H9 (cell line): Measurements from ENCODE around the gene PUS3. TPM values are rescaled to one million over a fixed set of nuclear protein-coding genes. Genes with fewer than 3 reads are reported as not detected.

Source experiments
- DNase-seq: peaks from one replicate; pipeline ENCODE4 v3.0.0-alpha.2; 2017
- H2AFZ ChIP-seq: one replicate; pipeline ENCODE4 v1.6.1; 2013; ENCODE audit warnings: mild to moderate bottlenecking, low read length, control low read depth, moderate library complexity
- H2AK5ac ChIP-seq: 2 replicates; pipeline ENCODE4 v1.6.1; 2013; ENCODE audit warnings: low read length, control low read depth, mixed read lengths; ENCODE audit not compliant: insufficient read length
- H2BK120ac ChIP-seq: one replicate; pipeline ENCODE4 v1.6.1; 2013; ENCODE audit warnings: low read depth, mild to moderate bottlenecking, low read length, control low read depth, inconsistent platforms; ENCODE audit not compliant: poor library complexity, severe bottlenecking
- H2BK12ac ChIP-seq: 2 replicates; pipeline ENCODE4 v1.6.1; 2013; ENCODE audit warnings: low read length, control low read depth, mixed read lengths, low read depth; ENCODE audit not compliant: insufficient read length
- H2BK15ac ChIP-seq: 2 replicates; pipeline ENCODE4 v1.6.1; 2013; ENCODE audit warnings: low read depth, low read length, control low read depth
- H2BK20ac ChIP-seq: one replicate; pipeline ENCODE4 v1.6.1; 2013; ENCODE audit warnings: low read depth, mild to moderate bottlenecking, low read length, control low read depth, inconsistent platforms; ENCODE audit not compliant: poor library complexity, severe bottlenecking
- H2BK5ac ChIP-seq: 2 replicates; pipeline ENCODE4 v1.6.1; 2013; ENCODE audit warnings: low read length, control low read depth, mixed read lengths; ENCODE audit not compliant: insufficient read length
- H3K14ac ChIP-seq: 2 replicates; pipeline ENCODE4 v1.6.1; 2013; ENCODE audit warnings: low read length, control low read depth; ENCODE audit not compliant: insufficient read depth
- H3K18ac ChIP-seq: 2 replicates; pipeline ENCODE4 v1.6.1; 2013; ENCODE audit warnings: low read depth, mild to moderate bottlenecking, mixed read lengths, low read length, control low read depth; ENCODE audit not compliant: insufficient read length
- H3K23ac ChIP-seq: 2 replicates; pipeline ENCODE4 v1.6.1; 2013; ENCODE audit warnings: low read length, control low read depth, mixed read lengths, low read depth; ENCODE audit not compliant: insufficient read length
- H3K23me2 ChIP-seq: 2 replicates; pipeline ENCODE4 v1.6.1; 2013; ENCODE audit warnings: low read depth, mild to moderate bottlenecking, mixed read lengths, low read length, control low read depth; ENCODE audit not compliant: insufficient read length, poor library complexity, severe bottlenecking
- H3K27ac ChIP-seq: 2 replicates; pipeline ENCODE4 v1.5.1; 2013; ENCODE audit warnings: low read length, control low read depth, mixed read lengths, low read depth; ENCODE audit not compliant: insufficient read length
- H3K27me3 ChIP-seq: 2 replicates; pipeline ENCODE4 v1.6.1; 2013; ENCODE audit warnings: low read length, control low read depth, inconsistent platforms; ENCODE audit not compliant: insufficient read depth
- H3K4ac ChIP-seq: 2 replicates; pipeline ENCODE4 v1.6.1; 2013; ENCODE audit warnings: low read depth, mild to moderate bottlenecking, control low read depth, inconsistent platforms, low read length, moderate library complexity
- H3K4me1 ChIP-seq: 2 replicates; pipeline ENCODE4 v1.6.1; 2013; ENCODE audit warnings: low read length, control low read depth, inconsistent platforms; ENCODE audit not compliant: insufficient read depth
- H3K4me2 ChIP-seq: 2 replicates; pipeline ENCODE4 v1.6.1; 2013; ENCODE audit warnings: low read length, control low read depth, mixed read lengths; ENCODE audit not compliant: insufficient read length, insufficient read depth
- H3K56ac ChIP-seq: 2 replicates; pipeline ENCODE4 v1.6.1; 2013; ENCODE audit warnings: low read depth, mild to moderate bottlenecking, mixed read lengths, low read length, control low read depth; ENCODE audit not compliant: insufficient read length
- H3K79me1 ChIP-seq: 2 replicates; pipeline ENCODE4 v1.6.1; 2013; ENCODE audit warnings: low read depth, mild to moderate bottlenecking, moderate library complexity, low read length, control low read depth, inconsistent platforms; ENCODE audit not compliant: insufficient read depth, poor library complexity, severe bottlenecking
- H3K79me2 ChIP-seq: 2 replicates; pipeline ENCODE4 v1.6.1; 2013; ENCODE audit warnings: low read length, control low read depth, inconsistent platforms; ENCODE audit not compliant: insufficient read depth
- H3K9ac ChIP-seq: 2 replicates; pipeline ENCODE4 v1.6.1; 2013; ENCODE audit warnings: low read length, control low read depth, mixed read lengths; ENCODE audit not compliant: insufficient read length; ENCODE audit errors: extremely low read depth
- H3K9me3 ChIP-seq: one replicate; pipeline ENCODE4 v1.6.1; 2013; ENCODE audit warnings: low read depth, low read length, inconsistent platforms; ENCODE audit not compliant: control insufficient read depth
- H3T11ph ChIP-seq: one replicate; pipeline ENCODE4 v1.6.1; 2013; ENCODE audit warnings: mild to moderate bottlenecking, low read length, control low read depth, inconsistent platforms
- H4K20me1 ChIP-seq: one replicate; pipeline ENCODE4 v1.6.1; 2013; ENCODE audit not compliant: control insufficient read depth, insufficient read length, insufficient read depth
- H4K5ac ChIP-seq: 2 replicates; pipeline ENCODE4 v1.6.1; 2013; ENCODE audit warnings: low read depth, mild to moderate bottlenecking, mixed read lengths, low read length, control low read depth; ENCODE audit not compliant: insufficient read length
- H4K8ac ChIP-seq: replicated peaks from 2 replicates; pipeline ENCODE4 v1.6.1; 2013; ENCODE audit warnings: low read length, control low read depth, mixed read lengths, low read depth; ENCODE audit not compliant: insufficient read length
- H4K91ac ChIP-seq: 2 replicates; pipeline ENCODE4 v1.6.1; 2013; ENCODE audit warnings: low read depth, mild to moderate bottlenecking, moderate library complexity, mixed read lengths, low read length, control low read depth; ENCODE audit not compliant: insufficient read length
- H3K27ac Mint-ChIP-seq, 3 experiments: 2 replicates in 2 of 3; 3 replicates in 1 of 3; pipeline ENCODE4 v1.8.0; 2020 to 2021; ENCODE audit warnings: mixed read lengths in 3 of 3, mild to moderate bottlenecking in 1 of 3, moderate library complexity in 1 of 3
- H3K27me3 Mint-ChIP-seq: 2 replicates; pipeline ENCODE4 v1.8.0; 2021; ENCODE audit warnings: low read depth, mild to moderate bottlenecking, moderate library complexity, mixed read lengths
- H3K36me3 Mint-ChIP-seq, 3 experiments: 2 replicates in 2 of 3; 3 replicates in 1 of 3; pipeline ENCODE4 v1.8.0; 2020 to 2021; ENCODE audit warnings: low read depth in 3 of 3, mixed read lengths in 3 of 3; ENCODE audit not compliant: insufficient read depth in 1 of 3
- H3K4me1 Mint-ChIP-seq, 2 experiments: 2 replicates each; pipeline ENCODE4 v1.8.0; 2020; ENCODE audit warnings: mixed read lengths in 2 of 2
- H3K4me3 Mint-ChIP-seq, 2 experiments: 2 replicates in 1 of 2; 3 replicates in 1 of 2; pipeline ENCODE4 v1.8.0; 2020 to 2021; ENCODE audit warnings: mild to moderate bottlenecking in 2 of 2, mixed read lengths in 2 of 2, moderate library complexity in 1 of 2
- H3K9me3 Mint-ChIP-seq, 2 experiments: 2 replicates in 1 of 2; 3 replicates in 1 of 2; pipeline ENCODE4 v1.8.0; 2020; ENCODE audit warnings: mild to moderate bottlenecking in 2 of 2, mixed read lengths in 2 of 2, moderate library complexity in 1 of 2
- WGBS: extraction: QIAGEN DNeasy Blood & Tissue Kit; methylation state at CpG from one replicate; pipeline ENCODE4 v1.1.7; 2013; ENCODE audit warnings: missing lambda C conversion rate, low lambda C conversion rate, mixed read lengths; ENCODE audit not compliant: insufficient read length; ENCODE audit errors: extremely low coverage; 5-methylcytosine and 5-hydroxymethylcytosine counted together
- total RNA-seq: library from RNA; stranded (reverse); gene quantifications from 2 replicates; pipeline ENCODE4 v1.2.1, GENCODE V29; 2021
- TF ChIP-seq, protein P1 (sequence below): fragments of 200-600 bp; sonication (generic); conservative IDR thresholded peaks from 3 replicates; pipeline ENCODE4 v1.8.0; 2021; ENCODE audit warnings: antibody characterized with exemption, mild to moderate bottlenecking

The PUS3 gene
- total RNA-seq, 1 experiment from 2014 or later: 20.0 TPM

DNA sequence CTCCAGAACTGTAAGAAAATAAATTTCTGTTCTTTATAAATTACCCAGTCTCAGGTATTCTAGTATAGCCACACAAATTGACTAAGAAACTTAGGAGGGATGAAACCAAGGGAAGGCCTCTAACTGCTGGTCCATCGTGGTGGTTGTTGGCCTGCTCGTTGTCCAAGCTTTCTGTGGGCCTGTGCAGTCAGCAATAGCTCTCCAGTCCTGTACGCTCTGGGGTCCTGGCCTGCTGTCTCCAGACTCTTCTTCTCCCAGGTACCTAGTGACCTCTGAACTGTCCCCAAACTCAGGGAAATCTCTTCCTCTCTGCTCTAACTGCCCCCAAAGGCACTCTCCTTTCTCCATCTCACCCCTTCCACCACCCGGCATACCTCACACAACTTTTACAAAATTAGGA lies 37.1 kb upstream of the PUS3 start:
- H3K4ac ChIP-seq: no peak overlapping the region
- H4K91ac ChIP-seq: no peak overlapping the region
- no CpG with 5 or more reads among the region's 4 CpGs for WGBS
- H2BK15ac ChIP-seq: no peak overlapping the region
- no peak overlapping the region for H3K4me3 Mint-ChIP-seq
- H3K27ac ChIP-seq: no peak overlapping the region
- H3K4me1 Mint-ChIP-seq: peaks cover 19% of the 10 kb centered on the region in 2 experiments
- no peak overlapping the region for H3K9ac ChIP-seq
- H2BK120ac ChIP-seq: no peak overlapping the region
- H3K4me1 ChIP-seq: peaks cover 3% of the 10 kb centered on the region; the same call in 1 of the 2 replicates
- H2BK5ac ChIP-seq: no peak overlapping the region
- H3K27ac Mint-ChIP-seq: no peak overlapping the region
- no peak overlapping the region for H2AK5ac ChIP-seq
- no peak overlapping the region for H3K23ac ChIP-seq
- no peak overlapping the region for H3K18ac ChIP-seq
- H3K27me3 Mint-ChIP-seq: no peaks in the 10 kb centered on the region
- no peak overlapping the region for H2BK20ac ChIP-seq
- H3K79me2 ChIP-seq: no peaks in the 10 kb centered on the region
- H3K36me3 Mint-ChIP-seq: no peaks in the 10 kb centered on the region; a peak in 1 of 7 replicates
- TF ChIP-seq, protein P1, sequence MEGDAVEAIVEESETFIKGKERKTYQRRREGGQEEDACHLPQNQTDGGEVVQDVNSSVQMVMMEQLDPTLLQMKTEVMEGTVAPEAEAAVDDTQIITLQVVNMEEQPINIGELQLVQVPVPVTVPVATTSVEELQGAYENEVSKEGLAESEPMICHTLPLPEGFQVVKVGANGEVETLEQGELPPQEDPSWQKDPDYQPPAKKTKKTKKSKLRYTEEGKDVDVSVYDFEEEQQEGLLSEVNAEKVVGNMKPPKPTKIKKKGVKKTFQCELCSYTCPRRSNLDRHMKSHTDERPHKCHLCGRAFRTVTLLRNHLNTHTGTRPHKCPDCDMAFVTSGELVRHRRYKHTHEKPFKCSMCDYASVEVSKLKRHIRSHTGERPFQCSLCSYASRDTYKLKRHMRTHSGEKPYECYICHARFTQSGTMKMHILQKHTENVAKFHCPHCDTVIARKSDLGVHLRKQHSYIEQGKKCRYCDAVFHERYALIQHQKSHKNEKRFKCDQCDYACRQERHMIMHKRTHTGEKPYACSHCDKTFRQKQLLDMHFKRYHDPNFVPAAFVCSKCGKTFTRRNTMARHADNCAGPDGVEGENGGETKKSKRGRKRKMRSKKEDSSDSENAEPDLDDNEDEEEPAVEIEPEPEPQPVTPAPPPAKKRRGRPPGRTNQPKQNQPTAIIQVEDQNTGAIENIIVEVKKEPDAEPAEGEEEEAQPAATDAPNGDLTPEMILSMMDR: no peak
- DNase-seq: no peak
- no peaks in the 10 kb centered on the region for H3K79me1 ChIP-seq
- H4K5ac ChIP-seq: no peak overlapping the region
- no peak overlapping the region for H3T11ph ChIP-seq
- no peak overlapping the region for H2AFZ ChIP-seq
- H3K23me2 ChIP-seq: no peaks in the 10 kb centered on the region
- H3K9me3 ChIP-seq: no peaks in the 10 kb centered on the region
- H3K4me2 ChIP-seq: no peak overlapping the region
- H2BK12ac ChIP-seq: no peak overlapping the region
- no peaks in the 10 kb centered on the region for H4K20me1 ChIP-seq
- H3K14ac ChIP-seq: no peak overlapping the region
- no peak overlapping the region for H3K56ac ChIP-seq
- H3K9me3 Mint-ChIP-seq: no peaks in the 10 kb centered on the region
- no peak overlapping the region for H4K8ac ChIP-seq
- no peaks in the 10 kb centered on the region for H3K27me3 ChIP-seq
